Activated CD4-positive, alpha-beta T cell treated with anti-CD3 and anti-CD28 coated beads, Interleukin-2, amount 10 ng/mL, durations not matched to agents 7 days and 5 days (primary cell): Measurements from ENCODE around the gene TAS2R40. TPM values are rescaled to one million over a fixed set of nuclear protein-coding genes. Genes with fewer than 3 reads are reported as not detected.
"Not testable (repeated sequence)": the region's sequence is repeated elsewhere in the genome, so short reads cannot be mapped to it uniquely, and the experiment has no call there.

Source experiments
- CTCF ChIA-PET: fragments of 350-600 bp; sonication (Branson Sonifier 250); formaldehyde crosslinking; loops from one replicate; lab custom pipeline; 2021; ENCODE audit warnings: antibody characterized with exemption; lab: Charles Lee
- POLR2A ChIA-PET: fragments of 350-600 bp; sonication (Branson Sonifier 250); formaldehyde crosslinking; loops from one replicate; lab custom pipeline; 2021; ENCODE audit warnings: antibody characterized with exemption; lab: Charles Lee
- DNase-seq: peaks from one replicate; pipeline ENCODE4 v3.0.0-alpha.2; 2020
- H3K27ac Mint-ChIP-seq: one replicate; pipeline ENCODE4 v1.8.0; 2021; ENCODE audit warnings: mild to moderate bottlenecking, moderate library complexity, mixed read lengths
- H3K27me3 Mint-ChIP-seq: one replicate; pipeline ENCODE4 v1.8.0; 2021; ENCODE audit warnings: mixed read lengths
- H3K36me3 Mint-ChIP-seq: one replicate; pipeline ENCODE4 v1.8.0; 2021; ENCODE audit warnings: low read depth, mixed read lengths
- H3K4me1 Mint-ChIP-seq: one replicate; pipeline ENCODE4 v1.8.0; 2021; ENCODE audit warnings: mixed read lengths
- H3K4me3 Mint-ChIP-seq: one replicate; pipeline ENCODE4 v1.8.0; 2021; ENCODE audit warnings: mild to moderate bottlenecking, moderate library complexity, mixed read lengths
- H3K9me3 Mint-ChIP-seq: one replicate; pipeline ENCODE4 v1.8.0; 2021; ENCODE audit warnings: mixed read lengths
- total RNA-seq, 2 experiments: library from RNA; stranded (reverse); gene quantifications; one replicate each; pipeline ENCODE4 v1.2.3, GENCODE V29; 2021

Gene TAS2R40
- total RNA-seq, 2 experiments from 2014 or later: not detected

- CTCF ChIA-PET: interaction anchor here (4.0 kb wide), 1 partner anchor 9 kb away, joined by 18 read pairs; no protein-coding TSS in a partner anchor
- POLR2A ChIA-PET: no interaction called here
- no peaks in the 10 kb centered on the region for H3K9me3 Mint-ChIP-seq
- no peak overlapping the region for H3K4me3 Mint-ChIP-seq
- DNase-seq: peak; percentile 24
- no peak overlapping the region for H3K27ac Mint-ChIP-seq
- H3K4me1 Mint-ChIP-seq: peaks cover 16% of the 10 kb centered on the region
- no peaks in the 10 kb centered on the region for H3K36me3 Mint-ChIP-seq
- peaks cover 18% of the 10 kb centered on the region for H3K27me3 Mint-ChIP-seq
These were observed 16.1 kb upstream of the TAS2R40 start for GRCh38 chr7:143205560-143206293.

GRCh38 chr7:143210541-143210940 is 11.3 kb upstream of the TAS2R40 start:
- Mint-ChIP-seq H3K27ac (no peak overlapping the region), H3K27me3 (peaks cover 5% of the 10 kb centered on the region), H3K9me3 (no peaks in the 10 kb centered on the region), H3K36me3 (no peaks in the 10 kb centered on the region), H3K4me1 (peaks cover 9% of the 10 kb centered on the region), H3K4me3 (no peak overlapping the region)
- ChIA-PET POLR2A (no interaction called here), CTCF (no interaction called here)
- no peak for DNase-seq

GRCh38 chr7:143213478-143213877 is 8.4 kb upstream of the TAS2R40 start:
- H3K4me3 Mint-ChIP-seq, H3K27me3 Mint-ChIP-seq, POLR2A ChIA-PET, DNase-seq, H3K36me3 Mint-ChIP-seq, H3K4me1 Mint-ChIP-seq, H3K27ac Mint-ChIP-seq, H3K9me3 Mint-ChIP-seq: not testable (repeated sequence)
- CTCF ChIA-PET: interaction anchor here (2.0 kb wide), 2 partner anchors 9 to 205 kb away, joined by 18 to 26 read pairs; no protein-coding TSS in a partner anchor

GRCh38 chr7:143214789-143215679 is 6.8 kb upstream of the TAS2R40 start:
- Mint-ChIP-seq H3K27ac (no peak overlapping the region), H3K27me3 (peaks cover 6% of the 10 kb centered on the region), H3K36me3 (no peaks in the 10 kb centered on the region), H3K9me3 (no peaks in the 10 kb centered on the region), H3K4me3 (no peak overlapping the region), H3K4me1 (no peaks in the 10 kb centered on the region)
- ChIA-PET POLR2A (no interaction called here), CTCF (interaction anchor here (0.5 to 2.3 kb wide), 32 partner anchors 9 to 837 kb away, joined by 3 to 26 read pairs (median 3); no protein-coding TSS in a partner anchor)
- DNase-seq: peak; percentile 78

- ChIA-PET CTCF (interaction anchor here (1.0 to 2.3 kb wide), 7 partner anchors 8 to 212 kb away, joined by 3 to 18 read pairs (median 4); no protein-coding TSS in a partner anchor), POLR2A (no interaction called here)
- no peak for DNase-seq
- H3K36me3 Mint-ChIP-seq: no peaks in the 10 kb centered on the region
- no peak overlapping the region for H3K4me3 Mint-ChIP-seq
- H3K27me3 Mint-ChIP-seq: peaks cover 6% of the 10 kb centered on the region
- no peaks in the 10 kb centered on the region for H3K4me1 Mint-ChIP-seq
- H3K27ac Mint-ChIP-seq: no peak overlapping the region
- H3K9me3 Mint-ChIP-seq: no peaks in the 10 kb centered on the region
These were observed 5.7 kb upstream of the TAS2R40 start for GRCh38 chr7:143216151-143216550.

- Mint-ChIP-seq H3K27ac (no peak overlapping the region), H3K4me1 (no peaks in the 10 kb centered on the region), H3K9me3 (no peaks in the 10 kb centered on the region), H3K27me3 (peaks cover 11% of the 10 kb centered on the region), H3K4me3 (no peak overlapping the region), H3K36me3 (no peaks in the 10 kb centered on the region)
- DNase-seq: no peak
- CTCF ChIA-PET: interaction anchor here (0.9 to 1.6 kb wide), 3 partner anchors 24 to 209 kb away, joined by 3 to 6 read pairs (median 4); no protein-coding TSS in a partner anchor
- POLR2A ChIA-PET: no interaction called here
These were observed 5.2 kb upstream of the TAS2R40 start for GRCh38 chr7:143216686-143217085.

- ChIA-PET POLR2A (no interaction called here), CTCF (interaction anchor here (0.6 to 1.6 kb wide), 4 partner anchors 23 to 202 kb away, joined by 3 to 6 read pairs (median 3); no protein-coding TSS in a partner anchor)
- H3K4me3 Mint-ChIP-seq: no peak overlapping the region
- no peak for DNase-seq
- peaks cover 21% of the 10 kb centered on the region for H3K27me3 Mint-ChIP-seq
- H3K27ac Mint-ChIP-seq: no peak overlapping the region
- no peaks in the 10 kb centered on the region for H3K36me3 Mint-ChIP-seq
- no peaks in the 10 kb centered on the region for H3K9me3 Mint-ChIP-seq
- no peaks in the 10 kb centered on the region for H3K4me1 Mint-ChIP-seq
These were observed 4.0 kb upstream of the TAS2R40 start for GRCh38 chr7:143217806-143218205.

GRCh38 chr7:143221286-143221685 is 551 bp upstream of the TAS2R40 start:
- Mint-ChIP-seq H3K36me3 (no peaks in the 10 kb centered on the region), H3K4me3 (no peak overlapping the region), H3K27me3 (peaks cover 33% of the 10 kb centered on the region), H3K9me3 (no peaks in the 10 kb centered on the region), H3K4me1 (no peaks in the 10 kb centered on the region), H3K27ac (no peak overlapping the region)
- POLR2A ChIA-PET: interaction anchor here (0.7 kb wide), 1 partner anchor 47 kb away, joined by 4 read pairs; no protein-coding TSS in a partner anchor
- DNase-seq: no peak
- CTCF ChIA-PET: interaction anchor here (0.6 to 1.5 kb wide), 4 partner anchors 19 to 1115 kb away, joined by 3 to 10 read pairs (median 3); no protein-coding TSS in a partner anchor

- ChIA-PET POLR2A (no interaction called here), CTCF (interaction anchor here (0.5 to 2.0 kb wide), 2 partner anchors 18 to 196 kb away, joined by 4 to 8 read pairs; no protein-coding TSS in a partner anchor)
These were observed 945 bp downstream of the TAS2R40 start for GRCh38 chr7:143222782-143223181.

GRCh38 chr7:143223784-143224183 is 1.9 kb downstream of the TAS2R40 start:
- ChIA-PET CTCF (interaction anchor here (1.1 to 2.0 kb wide), 2 partner anchors 8 to 17 kb away, joined by 6 to 8 read pairs; no protein-coding TSS in a partner anchor), POLR2A (interaction anchor here (0.6 kb wide), 1 partner anchor 89 kb away, joined by 3 read pairs; no protein-coding TSS in a partner anchor)
- Mint-ChIP-seq H3K4me3 (no peak overlapping the region), H3K27me3 (peaks cover 29% of the 10 kb centered on the region), H3K9me3 (no peaks in the 10 kb centered on the region), H3K36me3 (no peaks in the 10 kb centered on the region), H3K27ac (no peak overlapping the region), H3K4me1 (no peaks in the 10 kb centered on the region)
- DNase-seq: no peak

More at GRCh38 chr7:143222782-143223181, 945 bp downstream of the TAS2R40 start:
- Mint-ChIP-seq H3K27ac (no peak overlapping the region), H3K36me3 (no peaks in the 10 kb centered on the region), H3K9me3 (no peaks in the 10 kb centered on the region), H3K4me1 (no peaks in the 10 kb centered on the region), H3K4me3 (no peak overlapping the region), H3K27me3 (peaks cover 30% of the 10 kb centered on the region)
- no peak for DNase-seq

GRCh38 chr7:143225047-143225446 is 3.2 kb downstream of the TAS2R40 start:
- ChIA-PET POLR2A (no interaction called here), CTCF (interaction anchor here (2.0 kb wide), 1 partner anchor 15 kb away, joined by 8 read pairs; no protein-coding TSS in a partner anchor)
- H3K27ac Mint-ChIP-seq: no peak overlapping the region
- H3K27me3 Mint-ChIP-seq: peaks cover 27% of the 10 kb centered on the region
- no peak for DNase-seq
- H3K4me1 Mint-ChIP-seq: no peaks in the 10 kb centered on the region
- H3K36me3 Mint-ChIP-seq: no peaks in the 10 kb centered on the region
- no peak overlapping the region for H3K4me3 Mint-ChIP-seq
- no peaks in the 10 kb centered on the region for H3K9me3 Mint-ChIP-seq

GRCh38 chr7:143227806-143228205 is 6.0 kb downstream of the TAS2R40 start:
- H3K27me3 Mint-ChIP-seq: peaks cover 20% of the 10 kb centered on the region
- H3K27ac Mint-ChIP-seq: no peak overlapping the region
- no peak overlapping the region for H3K4me3 Mint-ChIP-seq
- no peaks in the 10 kb centered on the region for H3K4me1 Mint-ChIP-seq
- ChIA-PET POLR2A (no interaction called here), CTCF (interaction anchor here (1.0 to 2.2 kb wide), 3 partner anchors 13 to 224 kb away, joined by 3 to 6 read pairs (median 3); no protein-coding TSS in a partner anchor)
- H3K36me3 Mint-ChIP-seq: no peaks in the 10 kb centered on the region
- no peak for DNase-seq
- H3K9me3 Mint-ChIP-seq: no peaks in the 10 kb centered on the region
